ENCODE results near the gene EML4.
"Not testable (repeated sequence)": the region's sequence is repeated elsewhere in the genome, so short reads cannot be mapped to it uniquely, and the experiment has no call there.

The EML4 gene

GRCh38 chr2:42361728-42362283, 192.7 kb downstream of the EML4 start:
- DNase-seq = no peak

DNA sequence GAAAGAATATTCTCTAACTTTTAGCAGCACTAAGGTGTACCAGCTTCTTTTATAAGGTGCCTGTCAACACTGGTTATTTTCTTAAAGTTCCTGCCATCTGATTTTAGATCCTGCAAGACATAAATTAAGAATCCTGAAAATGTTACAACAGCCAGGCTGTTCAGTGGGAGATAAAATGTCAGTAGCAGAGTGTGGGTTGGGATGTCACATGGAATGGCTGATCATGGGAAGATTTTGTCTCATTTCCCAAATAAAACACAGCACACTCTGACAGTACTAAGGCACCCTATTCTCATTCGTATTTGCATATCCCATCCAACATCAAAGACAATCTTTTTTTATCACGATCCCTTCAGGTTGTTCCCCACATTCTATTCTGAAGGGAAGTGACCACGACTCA, 194.3 kb downstream of the EML4 start:
- no peak for DNase-seq

GRCh38 chr2:42364658-42365057, 195.5 kb downstream of the EML4 start:
- DNase-seq = no peak

- no peak for DNase-seq
These were observed 197.3 kb downstream of the EML4 start for GRCh38 chr2:42366411-42366810.

GRCh38 chr2:42367835-42368234, 198.7 kb downstream of the EML4 start:
- no peak for DNase-seq

DNA sequence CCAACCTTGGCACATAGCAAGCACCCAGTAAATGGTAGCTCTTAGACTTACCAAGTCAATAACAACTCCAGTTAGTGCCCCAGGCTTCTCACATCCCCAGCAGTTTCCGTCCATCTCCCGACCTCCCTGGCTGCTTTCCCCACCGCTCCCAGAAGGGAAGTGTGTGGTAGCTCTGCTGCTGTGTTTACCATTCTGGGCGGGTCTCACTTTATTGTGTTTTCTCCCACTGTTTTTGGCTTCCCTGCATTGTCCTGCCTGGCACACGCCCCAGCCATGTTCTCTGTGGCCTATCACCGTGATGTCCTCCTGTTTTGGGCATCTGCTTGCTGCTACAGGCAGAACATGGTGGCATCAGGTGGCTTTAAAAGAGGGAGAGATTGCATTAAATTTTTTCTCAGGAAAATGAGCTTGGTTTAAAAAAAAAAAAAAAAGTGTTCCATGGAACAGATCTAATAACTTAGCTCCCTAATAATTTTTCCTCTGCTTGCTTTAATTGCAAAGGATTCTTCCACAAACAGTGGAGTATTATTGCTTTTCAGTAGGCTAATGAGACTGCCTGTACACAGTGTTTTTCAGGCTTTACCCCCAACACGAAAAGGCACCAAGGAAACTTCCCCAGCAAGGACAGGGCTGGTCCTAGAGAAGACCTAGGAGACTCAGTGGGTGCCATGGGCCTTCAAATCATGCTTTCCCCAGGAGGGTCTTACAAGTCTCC, 199.8 kb downstream of the EML4 start:
- DNase-seq = no peak

GRCh38 chr2:42369532-42370229, 200.5 kb downstream of the EML4 start:
- DNase-seq = no peak

- no peak for DNase-seq
These were observed 202.7 kb downstream of the EML4 start for GRCh38 chr2:42371611-42372473.

GRCh38 chr2:42372474-42373200, 203.5 kb downstream of the EML4 start:
- no peak for DNase-seq

DNA sequence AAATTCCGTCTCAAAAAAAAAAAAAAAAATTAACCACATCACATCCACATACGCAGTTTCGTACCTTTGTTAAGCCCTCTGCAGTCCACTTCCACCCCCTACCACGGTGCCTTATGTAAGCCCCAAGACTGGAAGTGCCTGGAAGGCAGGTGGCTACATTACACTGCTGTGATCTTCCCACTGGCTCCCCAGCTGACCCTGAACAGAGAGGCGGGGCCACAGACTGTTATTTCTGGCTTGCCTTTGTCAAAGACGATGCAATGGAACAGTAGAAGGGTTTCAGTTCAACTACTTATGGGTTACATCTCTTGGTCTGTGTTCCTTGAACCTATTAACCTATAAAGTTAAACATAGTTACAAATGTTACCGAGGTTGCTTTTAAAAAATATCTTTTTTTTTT, 207.6 kb downstream of the EML4 start:
- DNase-seq = no peak

DNA sequence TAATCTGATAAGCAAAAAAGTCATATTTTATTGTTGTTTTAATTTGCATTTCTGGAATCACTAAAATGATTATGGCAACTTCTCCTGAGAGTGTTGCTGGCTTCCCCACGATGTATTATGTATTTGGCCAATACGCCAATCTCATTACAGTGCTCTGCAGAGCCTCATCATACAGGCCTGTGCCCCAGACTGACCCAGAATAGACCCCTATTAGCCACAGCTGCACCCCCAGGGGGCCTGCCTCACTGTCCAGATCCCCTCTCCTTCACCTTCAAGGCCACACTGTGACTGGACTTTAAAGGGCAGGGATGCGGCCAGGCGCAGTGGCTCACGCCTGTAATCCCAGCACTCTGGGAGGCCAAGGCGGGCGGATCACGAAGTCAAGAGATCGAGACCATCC, 209.3 kb downstream of the EML4 start:
- DNase-seq = no peak

GRCh38 chr2:42380026-42380425, 210.9 kb downstream of the EML4 start:
- DNase-seq = not testable (repeated sequence)

- no peak for DNase-seq
These were observed 213.0 kb downstream of the EML4 start for GRCh38 chr2:42382144-42382543.
